K562 (cell line): ENCODE results near the gene ABCF3. TPM values are rescaled to one million over a fixed set of nuclear protein-coding genes. Genes with fewer than 3 reads are reported as not detected.

Experiments
- CAMTA2 ChIP-seq: fragments of 250-450 bp; sonication (Bioruptor Pico); conservative IDR thresholded peaks from 2 replicates; pipeline ENCODE4 v1.5.1; 2022
- CCAR2 ChIP-seq: fragments of 200-400 bp; formaldehyde crosslinking; IDR thresholded peaks from 2 replicates; pipeline ENCODE4 v1.6.1; 2017; ENCODE audit warnings: mild to moderate bottlenecking, low read depth, low read length
- CREB3 ChIP-seq: fragments of 450-650 bp; conservative IDR thresholded peaks from 2 replicates; pipeline ENCODE4 v1.6.1; 2016; ENCODE audit warnings: missing genetic modification characterization, low read depth, mild to moderate bottlenecking, missing compliant biosample characterization, moderate library complexity
- IRF9 ChIP-seq: fragments of 450-650 bp; IDR thresholded peaks from 2 replicates; pipeline ENCODE4 v1.6.1; 2016; ENCODE audit warnings: missing biosample characterization, missing genetic modification characterization
- MAX ChIP-seq: sonication (generic); formaldehyde crosslinking; IDR thresholded peaks from 2 replicates; pipeline ENCODE4 v1.9.0; 2022; ENCODE audit warnings: mild to moderate bottlenecking, missing genetic modification reagents
- RUNX1 ChIP-seq: sonication (generic); IDR thresholded peaks from 2 replicates; pipeline ENCODE4 v1.6.1; 2016; ENCODE audit warnings: antibody characterized with exemption, low read depth
- TSHZ1 ChIP-seq: fragments of 250-450 bp; sonication (Bioruptor Pico); IDR thresholded peaks from 2 replicates; pipeline ENCODE4 v1.4.0; 2020; ENCODE audit warnings: mild to moderate bottlenecking, moderate library complexity
- ZBTB11 ChIP-seq, 3 experiments: fragments of 200-800 bp in 1 of 3; fragments of 250-450 bp in 1 of 3; fragments of 450-650 bp in 1 of 3; sonication (Bioruptor Pico) in 1 of 3; sonication (Bioruptor generic) in 1 of 3; formaldehyde crosslinking in 1 of 3; IDR thresholded peaks; 2 replicates each; pipeline versions ENCODE4 v1.6.1 to v1.8.0; 2016 to 2022; ENCODE audit warnings: mild to moderate bottlenecking in 2 of 3, missing genetic modification characterization in 2 of 3, missing compliant biosample characterization in 1 of 3, moderate library complexity in 1 of 3
- ZFP30 ChIP-seq: fragments of 250-450 bp; sonication (Bioruptor Pico); IDR thresholded peaks from 2 replicates; pipeline ENCODE4 v1.8.0; 2022; ENCODE audit warnings: moderate library complexity, mild to moderate bottlenecking, inconsistent platforms, borderline replicate concordance
- ZNF165 ChIP-seq: fragments of 250-450 bp; sonication (Bioruptor Pico); IDR thresholded peaks from 2 replicates; pipeline ENCODE4 v1.4.0; 2020; ENCODE audit warnings: borderline replicate concordance
- ZNF592 ChIP-seq: fragments of 450-650 bp; IDR thresholded peaks from 2 replicates; pipeline ENCODE4 v1.6.1; 2017; ENCODE audit warnings: antibody characterized with exemption, mild to moderate bottlenecking
- polyA plus RNA-seq, 8 experiments: library from polyadenylated mRNA; depleted of rRNA in 4 of 8; stranded (reverse) in 5 of 8; unstranded in 3 of 8; fragments of >200 nt; fragmentation: Nextera tagmentation in 2 of 8; fragmentation: Illumina TruSeq in 1 of 8; extraction: Ambion mirVana in 2 of 8; extraction: Trizol in 1 of 8; gene quantifications; 2 replicates each; pipeline versions ENCODE4 v1.2.1 to v1.2.3, GENCODE V29; 2011 to 2014; ENCODE audit warnings: inconsistent platforms in 1 of 8, missing spikeins in 1 of 8
- total RNA-seq, 7 experiments: library from RNA; depleted of rRNA in 6 of 7; stranded (reverse); fragments of >200 nt in 6 of 7; fragmentation: Illumina TruSeq in 2 of 7; extraction: Trizol in 2 of 7; gene quantifications; 2 replicates each; pipeline versions ENCODE4 v1.2.1 to v1.2.3, GENCODE V29; 2011 to 2021; ENCODE audit warnings: low replicate concordance in 1 of 7

ABCF3 gene
- total and polyA plus RNA-seq, 9 of the 15 experiments (the other 6 are each of a cell fraction or from before 2014, with no cell fraction given): 6.7 to 77.9 (median 45.1) TPM

DNA sequence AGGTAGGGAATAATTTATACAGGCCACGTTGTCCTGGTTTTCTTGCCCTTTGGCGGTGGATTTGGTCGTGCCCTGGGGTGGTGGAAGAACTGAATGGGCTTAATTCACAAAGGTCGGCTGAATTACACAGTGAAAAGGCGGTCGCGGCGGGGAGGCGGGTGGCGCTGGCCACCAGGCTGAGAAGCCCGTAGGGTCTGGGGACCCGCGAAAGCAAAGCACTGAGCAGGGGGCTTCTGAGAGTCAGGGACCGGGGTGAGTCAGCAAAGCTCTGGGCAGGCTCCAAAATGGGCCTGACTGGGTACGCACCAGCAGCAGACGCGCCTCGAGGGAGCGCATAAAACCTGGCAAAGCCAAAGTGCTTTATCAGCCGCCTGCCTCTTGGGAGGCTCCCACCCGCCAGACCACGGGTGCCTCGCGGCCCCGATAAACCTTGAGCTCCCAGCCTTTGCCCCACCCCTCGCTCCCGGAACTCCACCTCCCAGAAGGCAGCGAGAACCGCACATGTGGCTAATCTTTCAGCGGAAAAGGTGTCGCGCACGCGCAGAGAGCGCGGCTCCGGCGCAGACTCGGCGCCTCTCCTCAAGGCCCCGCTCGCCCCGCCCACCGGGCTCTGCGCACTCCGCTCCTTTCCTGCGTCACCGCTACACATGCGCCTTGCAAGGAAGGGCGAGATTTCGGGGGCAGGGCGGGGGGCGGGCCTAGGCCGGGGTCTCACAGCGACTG, 377 bp upstream of the ABCF3 start (continued):
- TF ChIP-seq ZFP30 (CRISPR knock-in tag): no peak
- no peak for TF ChIP-seq TSHZ1 (CRISPR knock-in tag)
- peak; percentile 90 for TF ChIP-seq ZNF592
- peak; percentile 67; the same call in 1 of the 2 replicates for TF ChIP-seq CAMTA2 (CRISPR knock-in tag)
- TF ChIP-seq IRF9 (tag): 0 out of 2 replicates have a peak, but pooled peaks have one; percentile 48
- TF ChIP-seq RUNX1: peak; percentile 63; the same call in 1 of the 2 replicates
- TF ChIP-seq ZBTB11 (CRISPR knock-in tag; IDR thresholded peaks at IDR 0.05): peak in 1 of 3 experiments; percentile 62; a peak in 1 of 6 replicates
- TF ChIP-seq CREB3: peak; percentile 66; the same call in 1 of the 2 replicates
- no peak for TF ChIP-seq ZNF165 (CRISPR knock-in tag)
- TF ChIP-seq MAX: peak; percentile 95
- no peak for TF ChIP-seq CCAR2
